ENCODE results near the gene CLCN2.

- no peak for TF ChIP-seq CTCF (IDR thresholded peaks at IDR 0.05)
- peak in 1 of 2 donors; percentile 49 for TF ChIP-seq POLR2A (IDR thresholded peaks at IDR 0.05)
These were observed 46.5 kb downstream of the CLCN2 start for GRCh38 chr3:184314700-184315542.
